Smooth muscle cell (in vitro differentiated cells): ENCODE data around the gene MARCHF7. TPM values are rescaled to one million over a fixed set of nuclear protein-coding genes. Genes with fewer than 3 reads are reported as not detected.

Experiments used
- DNase-seq: peaks from one replicate; lab custom pipeline; 2025; ENCODE audit not compliant: unreplicated experiment; lab: John Stamatoyannopoulos, UW
- H2AFZ ChIP-seq: fragments of 200-600 bp; sonication (generic); 2 replicates; pipeline ENCODE4 v1.6.0; 2016; ENCODE audit warnings: antibody characterized with exemption, low read depth, mild to moderate bottlenecking
- H3F3A ChIP-seq: fragments of 200-600 bp; sonication (generic); 2 replicates; pipeline ENCODE4 v1.6.0; 2017; ENCODE audit warnings: antibody characterized with exemption, low read depth
- H3K27ac ChIP-seq: fragments of 200-600 bp; sonication (generic); 2 replicates; pipeline ENCODE4 v1.5.1; 2016; ENCODE audit warnings: low read depth, mild to moderate bottlenecking
- H3K27me3 ChIP-seq: fragments of 200-600 bp; sonication (generic); 2 replicates; pipeline ENCODE4 v1.6.1; 2016; ENCODE audit warnings: low read depth, mild to moderate bottlenecking
- H3K36me3 ChIP-seq: fragments of 200-600 bp; sonication (generic); 2 replicates; pipeline ENCODE4 v1.5.1; 2016; ENCODE audit warnings: low read depth
- H3K4me1 ChIP-seq: fragments of 200-600 bp; sonication (generic); 2 replicates; pipeline ENCODE4 v1.5.1; 2016; ENCODE audit warnings: low read depth
- H3K4me2 ChIP-seq: fragments of 200-600 bp; sonication (generic); 2 replicates; pipeline ENCODE4 v1.6.0; 2016; ENCODE audit warnings: mild to moderate bottlenecking
- H3K4me3 ChIP-seq: fragments of 200-600 bp; sonication (generic); 2 replicates; pipeline ENCODE4 v1.5.1; 2016; ENCODE audit warnings: mild to moderate bottlenecking
- H3K79me2 ChIP-seq: fragments of 200-600 bp; sonication (generic); 2 replicates; pipeline ENCODE4 v1.6.0; 2016; ENCODE audit warnings: low read depth, mild to moderate bottlenecking
- H3K9ac ChIP-seq: fragments of 200-600 bp; sonication (generic); 2 replicates; pipeline ENCODE4 v1.6.0; 2016; ENCODE audit warnings: low read depth
- H3K9me3 ChIP-seq: fragments of 200-600 bp; sonication (generic); replicated peaks from 2 replicates; pipeline ENCODE4 v1.5.1; 2016; ENCODE audit warnings: low read depth
- H4K20me1 ChIP-seq: fragments of 200-600 bp; sonication (generic); 2 replicates; pipeline ENCODE4 v1.6.0; 2016; ENCODE audit warnings: low read depth
- CTCF ChIP-seq: fragments of 200-600 bp; sonication (generic); IDR thresholded peaks from 2 replicates; pipeline ENCODE4 v1.5.1; 2017; ENCODE audit warnings: borderline replicate concordance, mild to moderate bottlenecking, antibody characterized with exemption; ENCODE audit not compliant: insufficient read depth, poor library complexity, severe bottlenecking
- WGBS: methylation state at CpG from one replicate; pipeline ENCODE4 v1.1.7; 2016; ENCODE audit warnings: low lambda C conversion rate; 5-methylcytosine and 5-hydroxymethylcytosine counted together
- polyA plus RNA-seq: library from polyadenylated mRNA; unstranded; fragments of >200 nt; fragmentation: Nextera tagmentation; extraction: Ambion mirVana; gene quantifications from 2 replicates; pipeline ENCODE4 v1.2.1, GENCODE V29; 2016
- total RNA-seq: library from RNA; depleted of rRNA; stranded (reverse); fragments of >200 nt; gene quantifications from 2 replicates; pipeline ENCODE4 v1.2.3, GENCODE V29; 2014

Gene MARCHF7
- total and polyA plus RNA-seq, 2 experiments from 2014 or later, result 97.1 to 235 TPM

- H2AFZ ChIP-seq, result no peak overlapping the region
- peaks cover 4% of the 10 kb centered on the region for H3F3A ChIP-seq
- no peaks in the 10 kb centered on the region for H3K4me1 ChIP-seq
- no peak overlapping the region for H3K27ac ChIP-seq
- no peak overlapping the region for H3K4me3 ChIP-seq
- H3K36me3 ChIP-seq, result peaks cover 49% of the 10 kb centered on the region
- H3K9ac ChIP-seq, result no peak overlapping the region
- peaks cover 93% of the 10 kb centered on the region for H4K20me1 ChIP-seq
- WGBS, result 91% methylated on average over 9 of the region's 9 CpGs
- H3K4me2 ChIP-seq, result no peak overlapping the region
- TF ChIP-seq CTCF, result no peak
- H3K27me3 ChIP-seq, result no peaks in the 10 kb centered on the region
- H3K79me2 ChIP-seq, result peaks cover 89% of the 10 kb centered on the region
- no peak for DNase-seq
- no peaks in the 10 kb centered on the region for H3K9me3 ChIP-seq
Measured at GRCh38 chr2:159748089-159748488, 35.8 kb downstream of the MARCHF7 start.

GRCh38 chr2:159750873-159751272 lies 38.6 kb downstream of the MARCHF7 start:
- Histone ChIP-seq H3K9ac (no peak overlapping the region), H3K27me3 (no peaks in the 10 kb centered on the region), H3K79me2 (peaks cover 90% of the 10 kb centered on the region), H3K4me3 (no peak overlapping the region), H3K27ac (peak overlapping the region; percentile 0), H3F3A (peaks cover 4% of the 10 kb centered on the region), H3K4me2 (no peak overlapping the region), H2AFZ (no peak overlapping the region), H3K4me1 (no peaks in the 10 kb centered on the region), H3K36me3 (peaks cover 46% of the 10 kb centered on the region), H4K20me1 (peaks cover 95% of the 10 kb centered on the region), H3K9me3 (no peaks in the 10 kb centered on the region)
- TF ChIP-seq CTCF, result no peak
- WGBS, result 96% methylated on average over 1 of the region's 1 CpG
- no peak for DNase-seq

DNA sequence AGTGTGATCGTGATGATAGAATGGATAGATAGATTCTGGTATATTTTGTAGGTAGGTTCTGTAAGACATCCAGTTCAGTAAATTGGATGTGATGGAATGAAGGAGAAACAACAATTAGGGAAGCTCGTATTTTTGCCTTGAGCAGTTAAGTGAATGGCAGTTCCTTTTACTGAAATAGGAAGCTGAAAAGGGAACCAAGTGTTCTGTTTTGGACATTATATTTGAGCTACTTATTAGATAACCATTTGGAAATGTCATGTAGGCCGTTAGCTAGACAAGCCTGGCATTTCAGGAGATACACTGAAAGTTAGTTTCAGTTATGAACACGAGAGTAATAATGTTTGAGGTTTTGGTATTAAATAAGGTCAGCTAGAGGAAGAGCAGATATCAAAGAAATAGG lies 41.5 kb downstream of the MARCHF7 start:
- Histone ChIP-seq H2AFZ (no peak overlapping the region), H3K4me3 (no peak overlapping the region), H3F3A (peaks cover 4% of the 10 kb centered on the region), H3K9ac (no peak overlapping the region), H3K27me3 (no peaks in the 10 kb centered on the region), H4K20me1 (peaks cover 97% of the 10 kb centered on the region), H3K79me2 (peaks cover 86% of the 10 kb centered on the region), H3K4me1 (no peaks in the 10 kb centered on the region), H3K9me3 (no peaks in the 10 kb centered on the region), H3K4me2 (no peak overlapping the region), H3K36me3 (peaks cover 28% of the 10 kb centered on the region), H3K27ac (no peak overlapping the region)
- 96% methylated on average over 4 of the region's 4 CpGs for WGBS
- no peak for DNase-seq
- no peak for TF ChIP-seq CTCF

DNA sequence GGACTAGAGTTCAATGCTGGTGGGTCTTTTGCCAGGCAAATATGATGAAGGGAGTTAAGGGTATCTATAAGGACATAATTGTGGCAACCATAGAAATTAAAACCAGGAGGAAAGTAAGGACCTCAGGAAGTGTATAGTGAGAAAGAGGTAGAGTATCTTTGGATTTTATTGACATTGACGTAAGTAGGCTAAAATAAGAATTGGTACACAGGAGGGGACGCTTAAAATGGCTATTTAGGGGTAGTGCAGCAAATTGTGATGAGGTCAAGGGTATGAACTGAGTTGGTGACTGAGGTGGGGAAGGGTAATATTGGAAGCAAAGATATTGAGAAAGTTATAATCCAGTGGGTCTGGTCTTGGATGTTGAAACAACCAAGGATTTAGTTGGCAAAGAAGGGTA lies 42.7 kb downstream of the MARCHF7 start:
- 91% methylated on average over 2 of the region's 2 CpGs for WGBS
- H3K27ac ChIP-seq, result peak overlapping the region; percentile 63
- no peak overlapping the region for H3K4me2 ChIP-seq
- H3K4me3 ChIP-seq, result no peak overlapping the region
- H4K20me1 ChIP-seq, result peaks cover 97% of the 10 kb centered on the region
- H3K36me3 ChIP-seq, result peaks cover 38% of the 10 kb centered on the region
- DNase-seq, result no peak
- peaks cover 3% of the 10 kb centered on the region for H3F3A ChIP-seq
- no peaks in the 10 kb centered on the region for H3K27me3 ChIP-seq
- peaks cover 86% of the 10 kb centered on the region for H3K79me2 ChIP-seq
- H2AFZ ChIP-seq, result no peak overlapping the region
- H3K9me3 ChIP-seq, result no peaks in the 10 kb centered on the region
- H3K9ac ChIP-seq, result no peak overlapping the region
- H3K4me1 ChIP-seq, result no peaks in the 10 kb centered on the region
- no peak for TF ChIP-seq CTCF
